Endometrial microvascular endothelial cells (primary cell): Measurements from ENCODE around the gene ATP5F1A. TPM values are rescaled to one million over a fixed set of nuclear protein-coding genes. Genes with fewer than 3 reads are reported as not detected.

Experiments used
- total RNA-seq: library from RNA; depleted of rRNA; stranded (reverse); fragments of >200 nt; gene quantifications from one replicate; pipeline ENCODE4 v1.2.3, GENCODE V29; 2015; ENCODE audit errors: inconsistent ontology term

Gene ATP5F1A
- total RNA-seq, 1 donor from 2014 or later: 727 TPM

Other genes with a start within 250 kb of the ATP5F1A start
- 21.0 TPM for gene EPG5, start 131.0 kb downstream of the ATP5F1A start, total RNA-seq
- 6.8 TPM for gene PSTPIP2, start 26.0 kb downstream of the ATP5F1A start, total RNA-seq
- 78.9 TPM for gene HAUS1, start 6.1 kb upstream of the ATP5F1A start, total RNA-seq